Measurements from ENCODE around the gene DEFB123.

The DEFB123 gene

DNA sequence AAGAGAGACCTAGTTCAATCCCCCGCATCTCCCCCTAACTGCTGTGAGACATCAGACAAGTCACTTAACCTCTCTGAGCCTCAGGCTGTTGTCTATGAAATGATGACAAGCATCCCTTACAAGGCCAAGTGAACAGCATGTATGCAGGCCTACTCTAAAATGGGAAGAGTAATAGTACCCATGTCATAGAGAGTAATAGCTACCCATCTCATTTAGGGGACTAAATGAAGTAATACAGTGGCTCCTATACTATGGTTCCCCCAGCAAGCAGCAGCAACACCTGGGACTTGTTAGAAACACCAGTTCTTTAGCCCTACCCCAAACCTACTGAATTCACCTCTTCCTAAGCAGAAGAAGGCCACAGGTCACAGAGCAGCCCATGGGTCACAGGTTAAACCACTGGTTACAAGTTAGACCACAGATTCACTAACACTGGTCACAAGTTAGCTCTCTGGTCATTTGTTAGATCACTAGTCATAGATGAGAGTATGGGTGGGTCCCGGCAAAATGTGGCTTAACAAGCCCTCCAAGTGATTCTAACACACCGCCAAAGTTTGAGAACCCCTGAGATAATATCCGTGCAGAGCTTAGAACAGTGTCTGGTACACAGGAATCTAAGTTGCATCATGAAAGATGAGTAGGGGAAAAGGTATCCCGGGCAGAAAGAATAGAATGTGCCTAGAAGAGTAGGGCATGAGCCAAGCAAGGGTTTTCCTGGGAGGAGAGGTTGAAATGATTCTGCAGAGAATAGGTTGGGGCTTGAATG lies 33.1 kb downstream of the DEFB123 start:
- DNase-seq (ENCODE audit: low spot score): no peak
- TF ChIP-seq, protein P1, sequence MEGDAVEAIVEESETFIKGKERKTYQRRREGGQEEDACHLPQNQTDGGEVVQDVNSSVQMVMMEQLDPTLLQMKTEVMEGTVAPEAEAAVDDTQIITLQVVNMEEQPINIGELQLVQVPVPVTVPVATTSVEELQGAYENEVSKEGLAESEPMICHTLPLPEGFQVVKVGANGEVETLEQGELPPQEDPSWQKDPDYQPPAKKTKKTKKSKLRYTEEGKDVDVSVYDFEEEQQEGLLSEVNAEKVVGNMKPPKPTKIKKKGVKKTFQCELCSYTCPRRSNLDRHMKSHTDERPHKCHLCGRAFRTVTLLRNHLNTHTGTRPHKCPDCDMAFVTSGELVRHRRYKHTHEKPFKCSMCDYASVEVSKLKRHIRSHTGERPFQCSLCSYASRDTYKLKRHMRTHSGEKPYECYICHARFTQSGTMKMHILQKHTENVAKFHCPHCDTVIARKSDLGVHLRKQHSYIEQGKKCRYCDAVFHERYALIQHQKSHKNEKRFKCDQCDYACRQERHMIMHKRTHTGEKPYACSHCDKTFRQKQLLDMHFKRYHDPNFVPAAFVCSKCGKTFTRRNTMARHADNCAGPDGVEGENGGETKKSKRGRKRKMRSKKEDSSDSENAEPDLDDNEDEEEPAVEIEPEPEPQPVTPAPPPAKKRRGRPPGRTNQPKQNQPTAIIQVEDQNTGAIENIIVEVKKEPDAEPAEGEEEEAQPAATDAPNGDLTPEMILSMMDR (IDR thresholded peaks at IDR 0.05; ENCODE audit: extremely low read depth, insufficient read depth, missing control alignments): no peak
- in situ Hi-C loops (cut with MboI; ENCODE audit: low pct_unique_long_range_greater_than_20kb, low sequenced_read_pairs, unreplicated experiment): no loop called here

DNA sequence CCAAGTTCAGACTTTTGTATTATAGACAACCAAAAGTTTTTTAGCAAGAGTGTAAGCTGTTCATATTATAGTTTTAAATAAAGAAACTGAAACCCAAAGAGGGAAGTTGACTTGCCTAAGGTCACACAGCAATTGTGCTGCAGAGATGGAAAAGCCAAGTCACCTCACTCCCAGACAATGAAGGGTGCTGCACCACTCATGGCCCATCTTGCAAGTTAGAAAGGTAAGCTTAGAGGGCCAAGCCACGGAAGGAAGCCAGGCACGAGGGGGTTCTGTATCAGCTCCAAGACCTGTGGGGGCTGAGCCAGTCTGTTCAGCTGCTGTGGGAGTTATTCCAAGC lies 33.6 kb downstream of the DEFB123 start:
- no peak for DNase-seq (ENCODE audit: low spot score)
- in situ Hi-C loops (cut with MboI; ENCODE audit: low pct_unique_long_range_greater_than_20kb, low sequenced_read_pairs, unreplicated experiment): no loop called here
- TF ChIP-seq, protein P1 (IDR thresholded peaks at IDR 0.05; ENCODE audit: extremely low read depth, insufficient read depth, missing control alignments): no peak

DNA sequence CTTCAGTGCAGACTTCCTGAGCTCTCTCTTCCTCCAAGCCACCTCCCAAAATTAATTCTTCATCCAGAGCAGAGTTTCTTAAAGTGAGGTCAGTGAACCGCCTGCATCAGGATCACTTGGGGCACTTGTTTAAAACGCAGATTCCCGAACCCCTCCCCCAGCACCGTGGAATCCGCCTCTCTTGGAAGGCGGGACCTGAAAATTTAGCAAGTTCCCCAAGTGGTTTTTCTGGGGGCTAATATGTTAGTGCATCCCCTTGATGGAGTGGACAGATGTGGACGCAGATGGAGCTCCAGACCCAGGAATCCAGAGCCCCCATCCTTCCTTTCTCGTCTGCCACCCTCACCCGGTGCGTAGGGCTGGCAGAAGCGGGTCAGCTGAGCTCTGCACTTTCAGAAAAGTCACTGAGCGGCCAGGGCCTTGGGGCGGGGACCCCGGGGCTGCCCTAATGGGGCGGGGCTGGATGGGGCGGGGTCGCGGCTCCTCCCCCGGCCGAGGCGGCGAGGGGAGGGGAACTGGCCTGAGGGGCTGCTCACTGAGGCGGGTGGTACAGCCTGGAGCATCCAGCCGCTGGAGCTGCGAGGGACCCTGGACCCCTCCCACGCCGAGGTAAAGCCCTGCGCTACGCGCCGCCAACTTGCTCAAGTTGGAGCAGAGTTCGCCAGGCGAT lies 34.5 kb downstream of the DEFB123 start, which contains the start of the genes DEFB124 and REM1:
Gene DEFB124 (minus strand): TSS at position 370 of the 670 bp plus-strand sequence. CDS start 2,114 bp downstream, outside the sequence.
Gene REM1 (plus strand): TSS at position 531 of the 670 bp plus-strand sequence. CDS start 1,158 bp downstream, outside the sequence.
- no peak for DNase-seq (ENCODE audit: low spot score)
- TF ChIP-seq, protein P1 (IDR thresholded peaks at IDR 0.05; ENCODE audit: extremely low read depth, insufficient read depth, missing control alignments): no peak
- in situ Hi-C loops (cut with MboI; ENCODE audit: low pct_unique_long_range_greater_than_20kb, low sequenced_read_pairs, unreplicated experiment): no loop called here

DNA sequence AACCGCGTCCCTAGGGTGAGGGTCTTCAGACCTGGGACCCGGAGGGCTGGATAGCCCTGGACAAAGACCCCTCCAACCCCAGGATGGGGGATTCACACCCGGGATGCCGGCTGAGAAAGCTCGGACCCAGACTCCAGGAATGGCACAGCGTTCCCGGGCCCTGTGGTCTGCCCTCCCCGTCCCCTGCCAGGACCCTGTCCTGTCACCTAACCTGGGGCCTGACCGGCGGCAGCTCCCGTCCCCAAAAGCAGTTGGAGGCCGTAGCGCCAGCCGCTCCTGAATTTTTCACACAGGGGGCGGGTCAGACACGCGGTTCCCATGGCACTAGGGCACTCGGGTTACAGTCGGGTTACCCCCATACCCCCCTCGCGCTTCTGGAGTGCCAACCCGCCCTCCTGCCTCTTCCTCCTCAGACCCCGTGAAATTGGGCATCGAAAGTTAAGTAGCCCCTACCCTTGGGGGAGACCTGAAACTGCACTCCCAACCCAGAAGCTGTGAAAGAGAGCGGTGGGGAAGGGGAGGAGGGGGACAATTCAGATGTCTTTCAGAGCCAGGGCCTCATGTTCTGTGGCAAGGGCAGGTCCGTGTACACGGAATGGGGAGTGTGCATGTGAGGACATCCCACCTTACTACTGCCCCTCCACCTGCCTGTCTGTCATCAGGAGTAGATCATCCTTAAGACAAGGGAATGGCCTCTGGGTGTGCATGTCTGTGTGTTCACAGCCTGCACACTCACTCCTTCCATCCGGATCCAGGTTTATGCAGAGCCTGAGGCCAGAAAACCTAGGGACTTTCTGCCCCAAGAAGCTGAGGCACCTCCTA lies 35.3 kb downstream of the DEFB123 start:
- TF ChIP-seq, protein P1 (IDR thresholded peaks at IDR 0.05; ENCODE audit: extremely low read depth, insufficient read depth, missing control alignments): no peak
- in situ Hi-C loops (cut with MboI; ENCODE audit: low pct_unique_long_range_greater_than_20kb, low sequenced_read_pairs, unreplicated experiment): no loop called here
- DNase-seq (ENCODE audit: low spot score): no peak

DNA sequence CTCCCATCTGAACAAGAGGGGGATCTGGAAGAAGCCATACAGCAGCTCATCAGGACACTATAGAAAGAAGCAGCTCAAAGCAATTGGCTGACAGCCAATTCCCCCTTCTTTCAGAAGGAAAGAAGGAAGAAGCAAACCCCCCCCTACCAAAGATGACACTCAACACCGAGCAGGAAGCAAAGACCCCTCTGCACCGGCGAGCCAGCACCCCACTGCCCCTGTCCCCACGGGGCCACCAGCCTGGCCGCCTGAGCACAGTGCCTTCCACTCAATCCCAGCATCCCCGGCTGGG lies 35.8 kb downstream of the DEFB123 start:
- in situ Hi-C loops (cut with MboI; ENCODE audit: low pct_unique_long_range_greater_than_20kb, low sequenced_read_pairs, unreplicated experiment): no loop called here
- no peak for DNase-seq (ENCODE audit: low spot score)
- TF ChIP-seq, protein P1 (IDR thresholded peaks at IDR 0.05; ENCODE audit: extremely low read depth, insufficient read depth, missing control alignments): no peak

DNA sequence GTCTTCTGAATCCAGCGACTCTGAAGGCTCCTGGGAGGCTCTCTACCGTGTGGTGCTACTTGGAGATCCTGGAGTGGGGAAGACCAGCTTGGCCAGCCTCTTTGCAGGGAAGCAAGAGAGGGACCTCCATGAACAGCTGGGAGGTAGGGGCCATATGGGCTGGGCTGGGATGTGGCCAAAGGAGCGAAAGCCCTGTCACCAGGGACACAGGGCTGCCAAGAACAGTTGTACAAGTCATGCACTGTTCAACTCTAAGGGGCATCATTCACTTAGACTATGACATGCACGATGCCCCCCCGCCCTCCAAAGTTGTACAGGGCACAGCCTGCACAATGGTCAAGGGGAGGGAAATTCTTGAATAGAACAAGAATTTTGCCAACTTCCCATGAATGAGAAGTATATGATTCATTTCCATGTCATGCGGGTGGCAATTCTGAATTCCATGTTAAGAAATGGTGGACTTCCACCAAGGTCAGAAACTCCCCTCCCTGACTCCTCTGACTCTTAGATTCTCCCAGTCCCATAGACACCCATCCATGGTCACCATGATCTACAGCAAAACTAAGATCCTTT lies 36.3 kb downstream of the DEFB123 start:
- in situ Hi-C loops (cut with MboI; ENCODE audit: low pct_unique_long_range_greater_than_20kb, low sequenced_read_pairs, unreplicated experiment): no loop called here

More for the DNA sequence above, 36.3 kb downstream of the DEFB123 start:
- TF ChIP-seq, protein P1 (IDR thresholded peaks at IDR 0.05; ENCODE audit: extremely low read depth, insufficient read depth, missing control alignments): no peak
- no peak for DNase-seq (ENCODE audit: low spot score)

Measured in GM13977 (cell line).